WTC11 (cell line): Measurements from ENCODE around the gene NUP58.

Experiments
- CTCF ChIP-seq: fragments of 200-600 bp; IDR thresholded peaks from 2 replicates; pipeline ENCODE4 v1.8.0; 2022; ENCODE audit warnings: antibody characterized with exemption
- JAZF1 ChIP-seq: fragments of 250-450 bp; sonication (Bioruptor Pico); IDR thresholded peaks from 2 replicates; pipeline ENCODE4 v1.9.0; 2021; ENCODE audit warnings: moderate library complexity, mild to moderate bottlenecking, inconsistent platforms
- MAX ChIP-seq: sonication (generic); formaldehyde crosslinking; IDR thresholded peaks from 2 replicates; pipeline ENCODE4 v1.8.0; 2022; ENCODE audit warnings: mild to moderate bottlenecking, missing genetic modification reagents
- NFATC4 ChIP-seq: fragments of 250-450 bp; sonication (Bioruptor Pico); IDR thresholded peaks from 2 replicates; pipeline ENCODE4 v1.9.0; 2021; ENCODE audit warnings: mild to moderate bottlenecking
- NFE2L1 ChIP-seq: sonication (generic); formaldehyde crosslinking; IDR thresholded peaks from 2 replicates; pipeline ENCODE4 v1.8.1; 2023; ENCODE audit warnings: missing genetic modification reagents
- RORB ChIP-seq: fragments of 250-450 bp; sonication (Bioruptor Pico); IDR thresholded peaks from 2 replicates; pipeline ENCODE4 v1.9.0; 2021; ENCODE audit warnings: mild to moderate bottlenecking
- TP53 ChIP-seq: sonication (generic); formaldehyde crosslinking; IDR thresholded peaks from 2 replicates; pipeline ENCODE4 v1.8.1; 2023; ENCODE audit warnings: mild to moderate bottlenecking, missing genetic modification reagents

DNA sequence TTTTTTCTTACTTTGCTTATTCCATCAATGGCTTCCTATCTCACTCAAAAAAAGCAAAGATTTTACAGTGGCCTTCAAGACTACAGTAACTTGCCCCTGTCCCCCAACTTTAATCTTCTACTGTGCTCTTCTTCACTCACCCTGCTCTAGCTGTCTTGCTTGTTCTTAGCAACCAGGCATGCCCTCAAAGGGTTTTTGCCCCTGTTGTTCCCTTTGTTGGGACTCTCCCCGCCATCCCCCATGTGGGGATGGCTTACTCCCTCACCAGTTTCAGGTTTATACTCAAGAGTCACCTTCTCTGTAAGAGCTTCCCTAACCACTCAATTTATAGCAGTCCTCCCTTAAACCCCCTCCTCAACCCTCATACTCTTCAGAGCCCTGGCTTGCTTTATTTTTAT is 19.5 kb upstream of the NUP58 start:
- TF ChIP-seq MAX (CRISPR knock-in tag), result no peak
- no peak for TF ChIP-seq NFE2L1 (CRISPR knock-in tag)
- no peak for TF ChIP-seq TP53
- TF ChIP-seq CTCF, result no peak
- no peak for TF ChIP-seq NFATC4 (CRISPR knock-in tag)
- TF ChIP-seq RORB, result no peak
- TF ChIP-seq JAZF1 (CRISPR knock-in tag), result no peak
